ENCODE data around the gene LTN1.
"Not testable (repeated sequence)": the region's sequence is repeated elsewhere in the genome, so short reads cannot be mapped to it uniquely, and the experiment has no call there.

Gene LTN1

DNA sequence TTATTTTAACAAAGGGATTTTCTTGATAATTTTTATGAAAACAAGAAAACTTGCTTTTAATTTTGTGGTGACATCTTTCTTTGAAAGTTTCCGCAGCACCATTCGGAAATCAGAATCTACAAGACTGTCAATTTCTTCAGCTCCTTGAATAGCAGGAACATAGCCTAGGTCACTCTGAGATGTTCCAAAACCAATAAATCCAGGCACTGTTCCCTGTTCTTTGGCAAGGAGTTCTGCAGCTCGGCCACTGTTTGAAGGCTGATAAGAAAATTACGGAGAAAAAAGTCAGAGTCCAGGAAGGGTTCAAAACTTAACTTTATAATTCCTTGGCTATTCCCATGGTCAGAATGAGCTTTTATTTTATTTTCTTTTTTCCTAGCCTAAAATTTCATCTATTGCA lies 6.0 kb downstream of the LTN1 start:
- no peak for DNase-seq

DNA sequence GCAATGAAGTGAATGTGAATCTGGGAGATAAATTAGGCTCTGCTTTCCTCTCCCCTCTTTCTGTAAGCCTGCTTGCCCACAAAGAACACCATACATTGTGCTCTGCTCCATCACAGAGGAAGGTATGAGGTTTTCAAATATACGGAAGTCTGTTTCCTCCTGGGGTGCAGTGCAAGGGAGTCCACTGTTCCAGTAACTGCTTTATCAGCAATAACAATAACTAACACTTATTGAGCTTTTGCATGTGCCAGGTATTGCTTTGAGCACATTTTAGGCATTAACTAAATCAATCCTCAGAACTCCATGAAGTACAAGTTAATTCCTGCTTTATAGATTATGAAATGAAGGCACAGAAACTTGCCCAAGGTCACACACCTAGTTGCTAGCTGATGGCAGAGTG lies 10.0 kb downstream of the LTN1 start:
- no peak for DNase-seq

DNA sequence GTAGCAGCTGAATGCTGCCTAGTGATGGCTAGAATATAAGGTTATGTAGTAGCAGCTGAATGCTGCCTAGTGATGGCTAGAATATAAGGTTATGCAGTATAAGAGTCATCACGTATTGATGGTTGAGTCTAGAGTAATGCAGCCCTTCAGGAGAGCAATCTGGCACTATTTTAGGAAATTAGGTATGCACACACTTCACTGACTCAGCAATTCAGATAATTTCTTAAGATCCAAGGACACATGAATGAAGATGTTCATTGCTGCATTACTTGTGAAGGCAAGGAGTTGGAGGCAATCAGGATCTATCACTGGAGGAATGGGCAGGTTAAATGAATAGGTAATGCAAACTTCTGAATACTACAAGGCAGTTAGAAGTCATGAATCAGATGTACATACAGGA lies 13.6 kb downstream of the LTN1 start:
- DNase-seq = no peak

DNA sequence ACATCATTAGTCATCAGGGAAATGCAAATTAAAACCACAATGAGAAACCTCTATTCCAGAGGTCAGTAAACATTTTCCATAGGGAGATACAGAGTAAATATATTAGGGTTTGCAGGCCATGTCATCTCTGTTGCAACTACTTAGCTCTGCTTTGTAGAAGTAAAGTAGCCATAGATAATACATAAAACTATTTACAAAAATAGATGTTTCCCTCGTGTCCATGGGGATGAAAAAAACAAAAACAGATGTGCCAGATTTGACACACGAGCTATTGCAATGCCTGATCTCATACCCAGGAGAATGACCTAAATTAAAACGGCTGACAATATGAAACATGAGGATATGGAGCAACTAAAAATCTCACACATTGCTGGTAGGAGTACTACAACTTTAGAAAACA lies 17.3 kb downstream of the LTN1 start:
- DNase-seq = no peak

DNA sequence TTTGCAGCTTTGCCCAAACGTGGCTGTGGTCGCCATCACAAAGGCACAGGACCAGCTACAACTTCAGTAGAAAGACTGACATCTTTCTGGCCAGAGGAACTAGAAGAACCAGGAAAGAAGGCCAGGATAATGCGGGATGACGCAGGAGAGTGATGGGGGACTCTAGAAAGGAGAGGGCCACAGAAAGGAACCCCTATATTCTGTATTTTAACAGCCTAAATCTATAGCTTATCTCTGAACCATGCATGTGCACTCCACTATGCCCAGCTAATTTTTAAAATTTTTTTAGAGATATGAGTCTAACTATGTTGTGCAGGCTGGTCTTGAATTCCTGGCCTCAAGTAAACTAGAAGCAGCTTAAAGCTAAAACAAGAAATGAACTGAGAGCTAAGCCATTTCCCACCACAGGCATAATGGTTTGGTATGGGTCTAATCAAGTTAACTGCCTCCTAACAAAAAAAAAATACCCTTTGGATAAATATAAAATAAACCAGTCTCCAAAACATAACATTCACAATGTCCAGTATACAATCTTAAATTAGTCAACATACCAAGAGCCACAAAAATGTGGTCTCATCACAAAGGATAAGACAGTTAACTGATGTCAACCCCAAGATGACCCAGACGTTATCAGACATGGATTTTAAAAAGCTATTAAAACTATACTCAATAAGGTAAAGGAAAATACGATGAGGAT lies 18.0 kb downstream of the LTN1 start:
- no peak for DNase-seq

DNA sequence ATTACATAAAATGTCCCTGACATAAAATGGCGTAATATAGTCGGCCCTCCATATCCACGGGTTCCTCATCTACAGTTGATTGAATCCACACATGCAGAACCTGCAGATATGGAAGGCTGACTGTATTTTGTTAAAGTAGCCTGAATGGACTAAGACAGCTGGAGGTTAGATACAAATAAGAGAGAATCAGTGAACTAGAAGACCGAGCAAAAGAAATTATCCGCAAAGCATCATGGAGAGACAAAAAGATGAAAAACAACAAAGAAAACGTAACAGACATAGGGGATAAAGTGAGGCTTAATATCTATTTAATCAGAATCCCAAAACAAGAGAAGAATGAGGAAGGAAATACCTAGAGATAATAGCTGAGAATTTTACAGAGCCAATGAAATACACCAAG lies 20.3 kb downstream of the LTN1 start:
- no peak for DNase-seq

DNA sequence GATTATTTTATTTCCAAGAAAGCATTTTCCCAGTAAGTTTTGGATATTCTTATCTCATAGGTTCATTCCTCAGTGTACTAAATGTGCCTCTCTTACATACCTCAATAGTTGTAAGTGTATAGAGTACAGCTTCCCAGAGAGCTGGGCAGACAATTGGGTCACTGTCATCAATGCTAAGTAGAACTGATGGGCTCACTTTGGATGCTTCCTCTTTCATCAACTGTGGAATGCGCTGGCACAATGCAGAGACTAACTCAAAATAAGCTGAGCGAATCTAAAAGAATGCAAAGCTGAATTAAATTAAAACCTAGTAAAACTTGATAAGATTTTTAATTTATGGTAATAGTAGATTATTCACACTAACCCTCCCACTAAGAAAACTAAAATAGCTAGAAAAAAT lies 21.5 kb downstream of the LTN1 start:
- no peak for DNase-seq

DNA sequence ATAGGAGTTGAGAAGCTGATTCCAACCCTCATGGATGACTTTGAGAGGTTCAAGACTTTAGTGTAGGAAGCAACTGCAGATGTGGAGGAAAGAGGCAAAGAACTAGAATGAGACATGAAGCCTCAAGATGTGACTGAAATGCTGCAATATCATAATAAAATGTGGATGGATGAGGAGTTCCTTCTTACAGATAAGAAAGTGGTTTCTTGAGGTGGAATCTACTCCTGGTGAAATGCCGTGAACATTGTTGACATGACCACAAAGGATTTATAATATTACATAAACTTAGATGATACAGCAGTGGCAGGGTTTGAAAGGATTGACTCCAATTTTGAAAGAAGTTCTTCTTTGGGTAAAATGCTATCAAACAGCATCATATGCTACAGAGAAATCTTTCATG lies 28.8 kb downstream of the LTN1 start:
- DNase-seq = no peak

DNA sequence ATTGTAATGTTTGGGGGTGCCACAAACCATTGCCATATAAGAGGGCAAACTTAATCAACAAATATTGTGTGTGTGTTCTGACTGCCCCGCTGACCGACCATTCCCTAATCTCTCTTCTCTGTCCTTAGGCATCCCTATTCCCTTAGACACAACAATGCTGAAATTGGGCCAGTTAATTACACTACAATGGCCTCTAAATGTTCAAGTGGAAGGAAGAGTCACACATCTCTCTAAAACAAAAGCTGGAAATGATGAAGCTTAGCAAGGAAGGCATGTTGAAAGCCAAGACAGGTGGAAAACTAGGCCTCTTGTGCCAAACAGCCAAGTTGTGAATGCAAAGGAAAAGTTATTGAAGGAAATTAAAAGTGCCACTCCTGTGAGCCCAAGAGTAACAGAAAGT lies 30.2 kb downstream of the LTN1 start:
- DNase-seq = no peak

DNA sequence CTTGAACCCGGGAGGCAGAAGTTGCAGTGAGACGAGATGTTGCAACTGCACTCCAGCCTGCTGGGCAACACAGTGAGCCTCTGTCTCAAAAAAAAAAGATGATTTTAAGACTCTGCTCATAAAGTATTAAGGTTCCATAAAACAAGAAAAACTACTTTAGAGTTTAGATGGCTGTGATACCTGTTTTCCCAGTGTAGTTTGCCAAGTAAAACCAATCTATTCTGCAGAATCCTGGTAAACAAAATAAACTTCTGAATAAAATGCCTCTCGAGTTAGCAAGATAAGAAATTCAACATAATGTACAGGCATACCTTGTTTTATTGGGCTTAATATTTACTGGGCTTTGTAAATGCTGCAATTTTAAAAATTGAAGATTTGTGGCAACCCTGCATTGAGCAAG lies 30.8 kb downstream of the LTN1 start:
- no peak for DNase-seq

DNA sequence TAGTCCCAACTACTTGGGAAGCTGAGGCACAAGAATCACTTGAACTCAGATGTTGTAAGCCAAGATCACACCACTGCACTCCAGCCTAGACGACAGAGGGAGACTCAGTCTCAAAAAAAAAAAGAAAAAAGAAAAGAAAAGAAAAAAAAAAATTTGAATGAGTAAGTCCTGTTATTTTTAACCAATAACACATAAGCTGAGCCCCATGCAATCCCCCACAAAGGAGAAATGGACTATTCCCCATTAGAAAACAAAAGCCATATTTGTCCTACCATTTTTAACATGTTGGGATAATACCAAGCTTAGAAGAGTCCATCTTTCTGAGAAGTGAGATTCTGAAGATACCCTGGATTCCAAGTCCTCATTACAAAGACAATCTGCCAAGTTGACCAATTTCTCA lies 32.4 kb downstream of the LTN1 start:
- no peak for DNase-seq

DNA sequence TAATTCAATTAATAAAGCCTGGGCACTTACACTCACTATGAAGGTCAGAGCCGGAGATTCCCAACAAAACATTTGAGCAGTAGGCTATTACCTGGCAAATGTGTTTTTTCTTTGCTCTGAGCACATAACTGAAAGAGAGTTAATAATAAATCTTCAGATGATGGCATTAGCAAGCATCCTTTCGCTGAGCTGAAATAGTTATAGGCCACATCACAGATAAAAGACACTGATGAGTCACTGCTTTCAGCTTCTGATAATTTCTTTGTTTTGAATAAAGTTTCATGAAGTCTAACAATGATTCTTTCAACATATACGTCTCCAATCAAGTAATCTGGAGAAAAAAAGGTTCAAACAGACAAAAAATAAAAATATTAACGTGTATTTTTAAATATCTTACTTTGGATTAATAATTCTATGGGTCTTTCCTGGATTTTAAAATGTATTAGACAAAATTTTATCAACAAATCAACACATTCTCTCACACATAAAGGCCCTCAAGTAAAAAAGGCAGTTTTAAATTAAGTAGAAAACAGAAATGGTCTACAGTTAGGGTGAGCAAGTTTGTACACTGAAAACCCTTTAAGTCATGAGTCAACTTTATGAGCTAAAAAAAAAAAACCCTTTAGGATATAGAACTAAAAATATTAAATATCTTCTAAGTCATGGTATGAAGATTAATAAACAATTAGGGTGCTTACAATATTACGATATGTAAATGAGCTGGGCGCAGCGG lies 33.1 kb downstream of the LTN1 start:
- DNase-seq = no peak

DNA sequence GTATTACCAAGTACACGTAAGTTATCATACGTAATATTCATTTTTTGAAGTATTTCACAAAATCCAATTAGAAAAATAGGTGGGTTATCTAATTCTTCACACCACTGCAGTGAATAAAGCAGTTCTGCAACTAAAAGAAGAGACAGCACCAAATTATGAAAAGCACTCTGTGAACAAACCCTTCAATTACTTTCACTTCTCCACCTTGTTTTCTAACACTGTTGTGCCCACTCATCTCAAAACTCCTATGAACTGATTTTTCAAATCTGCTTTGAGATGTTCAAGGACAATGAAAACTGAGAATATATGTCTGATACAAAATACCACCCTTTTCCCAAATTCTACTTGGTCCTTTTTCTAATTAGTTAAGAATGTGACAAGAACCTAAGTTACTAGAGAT lies 39.4 kb downstream of the LTN1 start:
- no peak for DNase-seq

DNA sequence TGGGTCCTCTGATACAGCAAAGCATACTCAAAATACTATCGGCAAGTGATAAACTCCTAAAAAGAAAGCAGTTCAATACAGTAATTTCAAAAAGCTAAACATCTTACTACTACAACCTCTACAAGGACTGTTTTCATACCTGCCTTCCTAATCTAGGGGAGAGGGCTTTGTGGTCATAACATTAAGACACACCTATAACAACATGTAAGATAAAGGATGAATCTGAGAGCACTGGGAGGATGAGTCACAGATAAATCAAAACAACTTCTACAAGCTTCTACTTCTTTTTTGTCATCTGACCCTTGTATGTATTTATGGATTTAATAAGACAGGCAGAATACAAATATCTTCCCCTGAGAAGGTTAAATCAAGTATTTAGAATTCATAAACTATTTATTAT lies 40.0 kb downstream of the LTN1 start:
- DNase-seq = no peak

DNA sequence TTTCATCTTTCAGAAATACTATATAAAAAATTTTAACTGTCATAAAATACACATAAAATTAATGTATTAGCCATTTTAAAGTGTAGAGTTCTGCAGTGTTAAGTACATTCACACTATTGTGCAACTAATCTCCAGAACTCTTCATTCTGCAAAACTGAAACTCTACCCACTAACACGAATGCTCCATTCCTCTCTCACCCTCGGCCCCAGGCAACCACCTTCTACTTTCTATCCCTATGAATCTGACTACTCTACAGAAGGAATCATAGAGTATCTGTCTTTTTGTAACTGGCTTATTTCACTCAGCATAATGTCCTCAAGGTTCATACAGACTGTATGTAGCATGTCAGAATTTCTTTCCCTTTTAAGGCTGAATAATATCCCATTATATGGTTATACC lies 43.4 kb downstream of the LTN1 start:
- no peak for DNase-seq

DNA sequence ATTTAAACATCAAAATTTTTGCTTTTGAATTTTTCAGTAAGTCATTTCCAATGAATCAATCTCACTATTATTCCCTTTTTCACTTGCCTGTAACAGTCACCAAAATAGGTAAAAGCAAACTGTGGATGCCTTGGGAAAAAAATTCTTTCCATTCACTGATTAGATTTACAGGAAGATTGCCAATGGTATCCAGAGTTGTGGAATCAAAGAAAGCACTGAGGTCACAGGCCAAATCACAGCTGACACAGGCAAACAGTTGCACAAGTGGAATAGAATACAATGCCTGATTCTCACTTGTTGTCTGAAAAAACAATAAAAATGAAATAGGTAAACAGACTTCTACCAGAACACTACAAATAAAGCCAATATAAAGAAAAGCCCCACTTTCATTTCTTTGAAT lies 48.4 kb downstream of the LTN1 start:
- no peak for DNase-seq

DNA sequence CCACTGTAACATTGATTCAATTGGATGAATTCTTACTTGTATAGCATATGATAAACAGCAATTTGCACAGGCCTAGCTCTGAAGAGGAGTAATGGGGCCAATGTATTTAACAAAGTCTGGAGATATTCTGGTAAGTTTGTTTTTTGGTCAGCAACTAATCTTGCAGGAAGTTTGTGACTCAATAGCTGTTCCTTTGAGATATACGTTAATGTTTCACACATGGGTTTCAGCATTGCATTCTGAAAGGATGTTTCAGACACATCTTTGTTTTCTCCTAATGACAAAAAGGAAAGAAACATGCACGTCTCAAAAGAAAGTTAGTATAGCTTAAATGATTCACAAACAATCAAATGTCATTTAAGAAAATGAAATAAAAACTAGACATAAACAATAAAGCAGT lies 49.0 kb downstream of the LTN1 start:
- DNase-seq = no peak

DNA sequence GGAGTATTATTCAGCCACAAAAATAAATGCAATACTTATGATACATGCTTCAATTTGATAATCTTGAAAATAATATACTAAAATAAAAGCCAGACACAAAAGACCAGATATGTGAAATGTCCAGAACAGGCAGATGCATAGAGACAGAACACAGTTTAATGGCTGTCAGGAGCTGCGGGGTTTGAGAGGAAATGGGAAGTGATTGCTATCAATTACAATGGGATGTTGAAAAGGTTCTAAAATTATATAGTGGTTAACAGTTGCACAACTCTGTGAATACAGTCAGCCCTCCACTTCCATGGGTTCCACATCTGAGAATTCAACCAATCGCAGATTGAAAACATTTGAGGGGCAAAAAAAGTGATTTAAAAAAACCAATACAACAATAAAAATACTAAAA lies 54.0 kb downstream of the LTN1 start:
- DNase-seq = no peak

DNA sequence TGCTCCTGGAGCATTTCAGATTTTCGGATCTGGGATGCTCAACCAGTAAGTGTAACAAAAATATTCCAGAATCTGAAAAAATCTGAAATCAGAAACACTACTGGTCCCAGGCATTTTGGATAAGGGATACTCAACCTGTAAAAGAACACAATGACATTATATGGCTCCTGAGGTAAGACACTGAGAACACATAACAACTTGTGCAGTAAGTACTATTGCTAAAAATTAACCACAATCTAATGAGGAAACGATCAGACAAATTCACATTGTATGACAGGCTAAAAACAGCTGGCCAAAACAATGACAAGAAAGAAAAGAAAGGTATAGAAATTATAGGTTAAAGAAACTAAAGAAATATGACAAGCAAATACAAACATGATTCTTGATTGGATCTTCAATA lies 54.9 kb downstream of the LTN1 start:
- DNase-seq = no peak

DNA sequence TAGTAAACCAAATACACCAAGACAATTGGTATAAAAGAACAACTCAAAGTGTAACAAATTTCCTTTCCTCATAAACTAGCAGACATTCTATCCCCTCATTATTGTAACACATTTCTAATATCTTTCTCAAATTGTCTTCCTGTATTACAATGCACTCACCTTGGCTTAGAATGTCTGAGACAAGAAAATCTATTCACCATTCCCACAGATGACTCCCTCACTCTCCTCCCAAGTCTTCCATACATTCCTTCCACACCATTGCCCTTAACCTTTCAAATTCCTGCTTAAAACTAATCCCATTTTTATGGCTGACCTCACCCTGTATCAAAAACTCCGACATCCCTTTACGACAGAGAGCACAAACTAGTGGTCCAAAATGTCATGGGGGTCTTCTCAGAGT lies 56.0 kb downstream of the LTN1 start:
- DNase-seq = no peak

DNA sequence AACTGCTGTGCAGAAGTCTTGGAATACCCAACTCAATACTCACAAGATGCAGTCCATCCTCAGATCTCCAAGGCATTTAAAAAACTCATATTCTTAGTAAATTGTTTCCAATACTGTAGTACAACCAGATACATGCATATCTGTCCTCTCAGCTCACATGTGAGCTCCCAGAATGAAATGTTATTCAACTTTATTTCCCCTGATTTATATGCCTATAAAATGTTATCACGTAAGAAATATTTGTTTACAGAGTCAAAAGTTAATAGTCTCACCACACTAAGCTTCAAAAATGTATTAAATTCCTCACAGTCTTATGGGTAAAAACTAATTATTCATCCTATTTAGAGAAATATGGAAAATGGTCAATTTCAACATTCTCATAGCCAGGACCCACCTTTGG lies 56.6 kb downstream of the LTN1 start:
- DNase-seq = no peak

DNA sequence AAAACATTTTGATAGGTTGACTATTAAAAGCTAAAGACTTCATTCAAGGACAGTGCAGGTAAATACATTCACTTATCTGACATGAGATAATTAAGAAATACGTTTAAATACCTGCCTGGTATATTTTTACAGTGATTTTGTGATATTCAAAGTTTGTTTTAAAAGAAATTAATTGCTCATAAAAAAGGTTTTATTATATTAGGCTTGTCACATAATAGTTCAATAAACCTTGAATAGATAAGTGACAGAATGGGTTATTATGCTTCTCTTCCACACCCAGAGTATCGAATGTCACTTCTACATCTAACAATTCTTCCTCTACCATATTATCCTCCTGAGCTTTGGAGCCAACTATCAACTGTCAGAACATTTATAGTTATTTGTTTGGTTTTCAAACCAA lies 60.0 kb downstream of the LTN1 start:
- no peak for DNase-seq

DNA sequence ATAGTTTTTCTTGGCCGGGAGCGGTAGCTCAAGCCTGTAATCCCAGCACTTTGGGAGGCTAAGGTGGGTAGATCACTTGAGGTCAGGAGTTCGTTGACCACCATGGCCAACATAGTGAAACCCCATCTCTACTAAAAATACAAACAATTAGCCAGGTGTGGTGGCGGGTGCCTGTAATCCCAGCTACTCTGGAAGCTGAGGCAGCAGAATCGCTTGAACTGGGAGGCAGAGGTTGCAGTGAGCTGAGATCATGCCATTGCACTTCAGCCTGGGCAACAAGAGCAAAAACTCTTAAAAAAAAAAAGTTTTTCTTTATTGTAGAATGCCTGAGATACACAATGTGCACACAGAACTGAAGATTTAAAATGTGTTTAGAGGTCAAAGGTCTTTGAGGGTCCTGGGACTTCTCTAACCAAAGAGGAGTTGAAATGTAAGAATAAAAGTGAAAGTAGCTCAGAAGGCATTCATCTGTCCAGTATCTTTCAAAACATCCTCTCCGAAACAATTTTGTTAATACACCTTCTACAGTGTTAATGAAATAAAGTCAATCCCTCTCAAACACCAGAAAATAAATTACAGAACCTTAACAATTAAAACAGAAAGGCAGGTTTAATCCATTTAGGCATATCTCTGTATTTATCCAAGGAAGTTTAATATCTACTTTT lies 60.8 kb downstream of the LTN1 start:
- not testable (repeated sequence) for DNase-seq

DNA sequence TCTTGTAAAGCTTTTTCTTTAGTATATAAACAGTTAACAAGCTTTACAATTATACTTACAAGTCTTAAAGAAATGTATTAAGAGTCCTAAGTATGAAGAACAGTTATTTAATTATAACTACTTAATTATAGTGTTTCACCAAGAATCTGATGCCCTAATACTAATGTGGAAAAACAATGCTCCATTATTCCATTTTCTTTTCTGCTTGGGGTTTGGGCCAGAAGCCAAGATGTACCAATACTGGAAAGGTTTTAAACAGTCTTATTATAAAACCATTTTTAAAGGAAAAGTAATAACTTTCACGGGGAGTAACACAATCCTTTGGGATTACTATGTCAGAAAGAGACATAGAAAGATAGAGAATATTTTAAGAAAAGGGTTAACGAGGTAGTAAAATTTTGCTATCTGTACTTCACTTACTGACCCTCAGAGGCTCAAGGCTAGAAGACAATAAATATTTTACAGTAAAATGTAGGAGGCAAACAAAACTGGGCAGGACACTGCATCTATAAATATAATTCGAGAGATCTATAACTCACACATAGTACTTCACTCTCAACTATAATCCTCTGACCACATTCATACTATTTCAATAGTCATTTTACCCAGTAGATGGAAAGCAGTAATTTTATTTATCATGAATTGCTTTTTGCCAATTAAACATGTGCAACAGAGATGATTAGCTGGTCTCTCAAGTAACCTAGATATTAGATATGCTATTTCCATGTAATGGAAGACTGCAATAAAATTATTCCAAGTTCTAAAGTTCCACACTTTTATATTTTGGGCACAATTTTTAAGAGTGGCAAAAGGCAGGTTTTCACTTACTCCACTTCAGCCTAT lies 63.9 kb downstream of the LTN1 start:
- DNase-seq = no peak

Measured in CD4-positive, alpha-beta T cell treated with Interleukin-12 subunit alpha and Interleukin-12 subunit beta, for 1 hour (primary cell).